MCF 10A (cell line): Measurements from ENCODE around the gene RIPK4. TPM values are rescaled to one million over a fixed set of nuclear protein-coding genes. Genes with fewer than 3 reads are reported as not detected.

Experiments
- BruUV-seq: library from RNA; stranded (reverse); fragments of 400-500 nt; replicated peaks from 2 replicates; lab custom pipeline; 2021; lab: Mats Ljungman, UMichigan
- CTCF ChIA-PET: fragments of 300-600 bp; sonication (Branson Sonifier 250); formaldehyde crosslinking; extraction: SDS; loops from one replicate; lab custom pipeline; 2021; ENCODE audit warnings: antibody characterized with exemption, inconsistent platforms; lab: Yijun Ruan, JAX
- POLR2A ChIA-PET: fragments of 300-600, 350-650 bp; sonication (Branson Sonifier 250); formaldehyde crosslinking; extraction: SDS; loops from one replicate; lab custom pipeline; 2020; ENCODE audit warnings: antibody characterized with exemption, inconsistent platforms; lab: Yijun Ruan, JAX
- DNase-seq: peaks from one replicate; pipeline ENCODE4 v3.0.0-alpha.2; 2018; ENCODE audit not compliant: unreplicated experiment
- H3K27ac Mint-ChIP-seq: one replicate; pipeline ENCODE4 v1.8.0; 2022; ENCODE audit warnings: mild to moderate bottlenecking, low read depth, mixed read lengths; ENCODE audit not compliant: unreplicated experiment
- H3K27me3 Mint-ChIP-seq: one replicate; pipeline ENCODE4 v1.8.0; 2022; ENCODE audit warnings: mixed read lengths; ENCODE audit not compliant: insufficient read depth, unreplicated experiment
- H3K36me3 Mint-ChIP-seq: one replicate; pipeline ENCODE4 v1.8.0; 2022; ENCODE audit warnings: mild to moderate bottlenecking, moderate library complexity, mixed read lengths; ENCODE audit not compliant: insufficient read depth, unreplicated experiment
- H3K4me1 Mint-ChIP-seq: one replicate; pipeline ENCODE4 v1.8.0; 2022; ENCODE audit warnings: mixed read lengths; ENCODE audit not compliant: insufficient read depth, unreplicated experiment
- H3K4me3 Mint-ChIP-seq: one replicate; pipeline ENCODE4 v1.8.0; 2022; ENCODE audit warnings: mild to moderate bottlenecking, moderate library complexity, mixed read lengths; ENCODE audit not compliant: unreplicated experiment
- H3K9me3 Mint-ChIP-seq: one replicate; pipeline ENCODE4 v1.8.0; 2022; ENCODE audit warnings: mixed read lengths; ENCODE audit not compliant: unreplicated experiment
- CTCF ChIP-seq: fragments of 200-600 bp; IDR thresholded peaks from one replicate; pipeline ENCODE4 v1.8.0; 2022; ENCODE audit warnings: antibody characterized with exemption, mild to moderate bottlenecking; ENCODE audit not compliant: unreplicated experiment
- intact Hi-C: fragments of 100-400 bp; cut with micrococcal nuclease; formaldehyde crosslinking; loops from 2 replicates; pipeline ENCODE4 v1.14.1; 2022
- total RNA-seq: library from RNA; stranded (reverse); gene quantifications from 2 replicates; pipeline ENCODE4 v1.2.3, GENCODE V29; 2022

RIPK4 gene
- total RNA-seq, 1 experiment from 2014 or later, result 22.3 TPM

GRCh38 chr21:41772351-41773080 lies 5.7 kb upstream of the RIPK4 start:
- Mint-ChIP-seq H3K27me3 (no peaks in the 10 kb centered on the region), H3K27ac (no peak overlapping the region), H3K4me1 (peaks cover 23% of the 10 kb centered on the region), H3K36me3 (peaks cover 5% of the 10 kb centered on the region), H3K9me3 (no peaks in the 10 kb centered on the region), H3K4me3 (no peak overlapping the region)
- BruUV-seq, result no TSS peak
- no peak for TF ChIP-seq CTCF
- ChIA-PET CTCF (interaction anchor here (1.2 to 1.7 kb wide), 2 partner anchors 159 to 489 kb away, joined by 4 to 5 read pairs; no protein-coding TSS in a partner anchor), POLR2A (interaction anchor here (1.4 kb wide), 1 partner anchor 11 kb away, joined by 4 read pairs; no protein-coding TSS in a partner anchor)
- DNase-seq, result no peak
- intact Hi-C loops, result loop anchor here (10.0 kb wide), 1 partner anchor 488 kb away; no protein-coding TSS in a partner anchor

DNA sequence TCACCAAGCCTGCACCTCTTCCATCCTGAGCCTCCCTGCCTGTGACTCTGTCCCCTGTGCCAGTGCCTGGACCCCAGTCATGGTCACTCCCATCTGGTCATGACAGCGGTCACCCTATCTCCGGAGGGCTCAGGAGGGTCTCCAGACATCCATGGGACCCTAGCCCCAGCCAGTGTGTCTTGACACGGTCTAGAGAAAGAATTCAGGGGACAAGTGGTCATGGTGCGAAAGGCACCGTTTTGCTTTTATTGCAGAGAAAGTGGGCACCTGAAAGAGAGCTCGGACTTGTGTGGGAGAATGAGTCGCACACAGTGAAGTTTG lies 4.7 kb upstream of the RIPK4 start:
- H3K36me3 Mint-ChIP-seq, result peaks cover 13% of the 10 kb centered on the region
- H3K4me3 Mint-ChIP-seq, result no peak overlapping the region
- H3K9me3 Mint-ChIP-seq, result no peaks in the 10 kb centered on the region
- BruUV-seq, result no TSS peak
- H3K27me3 Mint-ChIP-seq, result no peaks in the 10 kb centered on the region
- H3K27ac Mint-ChIP-seq, result no peak overlapping the region
- H3K4me1 Mint-ChIP-seq, result peaks cover 23% of the 10 kb centered on the region
- POLR2A ChIA-PET, result interaction anchor here (1.4 to 11.6 kb wide), 2 partner anchors 10 to 15 kb away, joined by 4 to 136 read pairs; no protein-coding TSS in a partner anchor
- no peak for DNase-seq
- TF ChIP-seq CTCF, result no peak
- intact Hi-C loops, result loop anchor here (10.0 kb wide), 1 partner anchor 487 kb away; no protein-coding TSS in a partner anchor
- CTCF ChIA-PET, result interaction anchor here (0.6 to 1.7 kb wide), 5 partner anchors 48 to 488 kb away, joined by 3 to 5 read pairs (median 4); no protein-coding TSS in a partner anchor

- intact Hi-C loops, result loop anchor here (10.0 kb wide), 1 partner anchor 486 kb away; no protein-coding TSS in a partner anchor
- Mint-ChIP-seq H3K27ac (no peak overlapping the region), H3K9me3 (no peaks in the 10 kb centered on the region), H3K27me3 (no peaks in the 10 kb centered on the region), H3K4me3 (no peak overlapping the region), H3K36me3 (peaks cover 13% of the 10 kb centered on the region), H3K4me1 (peaks cover 23% of the 10 kb centered on the region)
- ChIA-PET CTCF (interaction anchor here (0.6 to 1.7 kb wide), 4 partner anchors 47 to 488 kb away, joined by 3 to 5 read pairs (median 4); no protein-coding TSS in a partner anchor), POLR2A (interaction anchor here (0.7 to 12.7 kb wide), 3 partner anchors 16 to 156 kb away, joined by 3 to 238 read pairs (median 136); no protein-coding TSS in a partner anchor)
- no TSS peak for BruUV-seq
- TF ChIP-seq CTCF, result no peak
- no peak for DNase-seq
Measured at GRCh38 chr21:41770901-41771624, 4.2 kb upstream of the RIPK4 start.
